Parathyroid adenoma (tissue), 2 donors: ENCODE measurements around the gene RNF187.

ENCODE experiments used
- H2AFZ ChIP-seq: fragments of 300-600 bp; sonication (generic); one replicate; pipeline ENCODE4 v1.7.0; 2017; ENCODE audit warnings: antibody characterized with exemption, mild to moderate bottlenecking
- H3K27ac ChIP-seq: fragments of 300-600 bp; sonication (generic); one replicate; pipeline ENCODE4 v1.7.0; 2017
- H3K27me3 ChIP-seq: fragments of 300-600 bp; sonication (generic); one replicate; pipeline ENCODE4 v1.7.0; 2017; ENCODE audit warnings: low read length; ENCODE audit not compliant: control insufficient read depth, insufficient read depth
- H3K36me3 ChIP-seq: fragments of 300-600 bp; sonication (generic); one replicate; pipeline ENCODE4 v1.7.0; 2017; ENCODE audit warnings: low read length; ENCODE audit not compliant: control insufficient read depth, insufficient read depth
- H3K4me1 ChIP-seq: fragments of 300-600 bp; sonication (generic); one replicate; pipeline ENCODE4 v1.7.0; 2017; ENCODE audit warnings: control low read depth
- H3K4me2 ChIP-seq: fragments of 300-600 bp; sonication (generic); one replicate; pipeline ENCODE4 v1.7.0; 2017; ENCODE audit warnings: low read length
- H3K4me3 ChIP-seq: fragments of 300-600 bp; sonication (generic); one replicate; pipeline ENCODE4 v1.7.0; 2017; ENCODE audit warnings: low read depth, low read length
- H3K79me2 ChIP-seq: fragments of 300-600 bp; sonication (generic); one replicate; pipeline ENCODE4 v1.7.0; 2017; ENCODE audit warnings: control low read depth
- H3K9ac ChIP-seq: fragments of 300-600 bp; sonication (generic); one replicate; pipeline ENCODE4 v1.7.0; 2017; ENCODE audit warnings: mild to moderate bottlenecking
- H3K9me3 ChIP-seq: fragments of 300-600 bp; sonication (generic); one replicate; pipeline ENCODE4 v1.7.0; 2017; ENCODE audit warnings: low read length; ENCODE audit not compliant: control insufficient read depth
- CTCF ChIP-seq: fragments of 300-600 bp; sonication (generic); IDR thresholded peaks from one replicate; pipeline ENCODE4 v1.7.0; 2017; ENCODE audit warnings: antibody characterized with exemption, mild to moderate bottlenecking
- donor health status: primary hyperparathyroidism.

Gene RNF187

GRCh38 chr1:228527596-228527995, 40.4 kb downstream of the RNF187 start:
- no peak for TF ChIP-seq CTCF
- no peak overlapping the region for H3K4me3 ChIP-seq

GRCh38 chr1:228528612-228529011, 41.4 kb downstream of the RNF187 start:
- no peak overlapping the region for H3K4me3 ChIP-seq
- H2AFZ ChIP-seq, result no peak overlapping the region
- H3K9ac ChIP-seq, result no peak overlapping the region
- H3K4me2 ChIP-seq, result no peak overlapping the region
- no peak for TF ChIP-seq CTCF
- no peaks in the 10 kb centered on the region for H3K79me2 ChIP-seq
- H3K36me3 ChIP-seq, result no peaks in the 10 kb centered on the region
- H3K4me1 ChIP-seq, result no peaks in the 10 kb centered on the region
- H3K27ac ChIP-seq, result no peak overlapping the region
- H3K9me3 ChIP-seq, result no peaks in the 10 kb centered on the region
- no peaks in the 10 kb centered on the region for H3K27me3 ChIP-seq

More at GRCh38 chr1:228527596-228527995, 40.4 kb downstream of the RNF187 start:
- Histone ChIP-seq H2AFZ (no peak overlapping the region), H3K36me3 (no peaks in the 10 kb centered on the region), H3K9me3 (no peaks in the 10 kb centered on the region), H3K4me1 (no peaks in the 10 kb centered on the region), H3K27me3 (no peaks in the 10 kb centered on the region), H3K79me2 (no peaks in the 10 kb centered on the region), H3K4me2 (no peak overlapping the region), H3K27ac (no peak overlapping the region), H3K9ac (no peak overlapping the region)

DNA sequence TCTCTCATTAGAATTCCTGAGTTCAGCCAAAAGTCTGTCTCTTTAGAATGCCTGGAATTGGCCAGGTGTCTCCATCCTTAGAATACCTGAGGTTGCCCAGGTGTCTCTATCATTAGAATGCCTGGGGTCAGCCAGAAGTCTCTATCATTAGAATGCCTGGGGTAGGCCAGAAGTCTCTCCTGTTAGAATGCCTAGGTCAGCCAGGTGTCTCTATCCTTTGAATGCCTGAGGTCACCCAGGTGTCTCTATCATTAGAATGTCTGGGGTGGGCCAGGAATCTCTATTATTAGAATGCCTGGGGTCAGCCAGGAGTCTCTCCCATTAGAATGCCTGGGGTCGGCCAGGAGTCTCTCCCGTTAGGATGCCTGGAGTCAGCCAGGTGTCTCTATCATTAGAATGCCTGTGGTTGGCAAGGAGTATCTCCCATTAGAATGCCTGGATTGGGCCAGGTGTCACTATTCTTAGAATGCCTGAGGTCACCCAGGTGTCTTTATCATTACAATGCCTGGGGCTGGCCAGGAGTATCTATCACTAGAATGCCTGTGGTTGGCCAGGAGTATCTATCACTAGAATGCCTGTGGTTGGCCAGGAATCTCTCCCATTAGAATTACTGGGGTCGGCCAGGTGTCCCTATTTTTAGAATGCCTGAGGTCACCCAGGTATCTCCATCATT, 43.0 kb downstream of the RNF187 start:
- Histone ChIP-seq H3K9me3 (no peaks in the 10 kb centered on the region), H3K4me1 (no peaks in the 10 kb centered on the region), H3K36me3 (no peaks in the 10 kb centered on the region), H3K4me3 (no peak overlapping the region), H3K79me2 (no peaks in the 10 kb centered on the region), H3K4me2 (no peak overlapping the region), H3K9ac (no peak overlapping the region), H3K27me3 (no peaks in the 10 kb centered on the region), H3K27ac (no peak overlapping the region), H2AFZ (no peak overlapping the region)
- no peak for TF ChIP-seq CTCF

- H3K4me3 ChIP-seq, result no peak overlapping the region
- H3K27ac ChIP-seq, result no peak overlapping the region
- no peaks in the 10 kb centered on the region for H3K79me2 ChIP-seq
- no peaks in the 10 kb centered on the region for H3K4me1 ChIP-seq
- H3K9me3 ChIP-seq, result no peaks in the 10 kb centered on the region
- H3K36me3 ChIP-seq, result no peaks in the 10 kb centered on the region
- no peak overlapping the region for H3K4me2 ChIP-seq
- no peak for TF ChIP-seq CTCF
- H2AFZ ChIP-seq, result no peak overlapping the region
- no peak overlapping the region for H3K9ac ChIP-seq
- H3K27me3 ChIP-seq, result no peaks in the 10 kb centered on the region
Observed at GRCh38 chr1:228530951-228531731, 44.0 kb downstream of the RNF187 start.
